Hematopoietic multipotent progenitor cell treated with erythropoietin and hydrocortisone succinate and interleukin-3 and kit ligand, for 6 days (in vitro differentiated cells): ENCODE results near the gene USP10.

ENCODE experiments used
- DNase-seq: peaks from one replicate; pipeline ENCODE4 v3.0.0-alpha.2; 2015

The USP10 gene

DNA sequence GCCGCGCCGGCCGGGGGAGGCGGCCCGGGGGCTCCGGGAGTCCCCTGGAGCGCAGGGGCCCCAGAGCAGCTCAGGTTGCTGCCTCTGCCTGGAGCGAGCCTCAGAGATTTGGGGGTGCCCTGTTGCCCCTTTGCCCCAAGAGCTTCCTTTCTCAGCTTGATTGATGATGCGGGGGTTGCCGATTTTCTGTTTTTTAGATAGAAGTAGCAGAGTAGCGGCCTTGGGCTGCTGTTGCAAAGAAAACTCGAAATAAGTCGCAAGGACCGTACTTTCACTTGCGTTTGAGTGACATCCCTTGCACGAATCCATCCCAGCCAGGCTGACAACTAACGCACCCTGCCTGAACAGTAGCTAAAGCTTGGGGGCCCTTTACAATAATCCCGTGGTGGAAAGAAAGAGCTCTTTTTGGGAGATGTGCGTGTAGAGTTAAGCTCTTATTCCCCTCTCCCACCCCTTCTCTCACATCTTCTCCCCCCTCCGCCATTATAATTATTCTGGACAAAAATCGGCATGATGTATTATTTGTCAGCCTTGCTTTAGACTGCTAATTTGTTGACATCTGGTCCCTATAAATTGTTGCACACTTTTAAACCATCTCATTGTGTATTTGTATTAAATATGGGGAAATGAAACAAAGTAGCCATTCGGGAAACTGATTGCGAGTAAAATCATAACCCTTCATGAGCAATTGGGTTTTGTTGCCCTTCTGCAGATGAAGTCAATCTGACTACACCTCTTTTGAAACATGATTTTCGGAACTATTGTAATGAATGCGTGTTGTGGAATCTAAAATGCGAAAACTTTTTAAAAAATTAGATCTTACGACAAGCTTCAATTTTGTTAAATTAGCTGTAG, 873 bp downstream of the USP10 start:
- DNase-seq: peak; percentile 48

DNA sequence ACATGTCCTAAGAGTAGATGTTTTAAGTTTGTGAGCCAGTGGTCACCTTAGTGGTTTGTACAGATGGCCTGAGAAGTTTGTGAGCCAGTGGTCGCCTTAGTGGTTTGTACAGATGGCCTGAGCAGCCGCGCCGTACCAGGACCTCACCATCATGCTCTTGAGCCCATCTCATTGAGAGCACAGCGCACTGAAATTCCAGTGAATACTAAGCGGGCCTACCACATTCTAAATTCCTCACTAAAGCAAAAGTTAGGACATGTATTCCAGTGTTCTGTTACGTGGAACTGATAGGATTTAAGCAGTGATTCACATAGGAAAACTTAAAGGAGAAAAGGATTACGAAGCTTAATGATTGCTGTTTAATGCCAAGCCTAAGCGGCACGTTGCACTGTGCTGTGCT, 3.9 kb downstream of the USP10 start:
- no peak for DNase-seq

DNA sequence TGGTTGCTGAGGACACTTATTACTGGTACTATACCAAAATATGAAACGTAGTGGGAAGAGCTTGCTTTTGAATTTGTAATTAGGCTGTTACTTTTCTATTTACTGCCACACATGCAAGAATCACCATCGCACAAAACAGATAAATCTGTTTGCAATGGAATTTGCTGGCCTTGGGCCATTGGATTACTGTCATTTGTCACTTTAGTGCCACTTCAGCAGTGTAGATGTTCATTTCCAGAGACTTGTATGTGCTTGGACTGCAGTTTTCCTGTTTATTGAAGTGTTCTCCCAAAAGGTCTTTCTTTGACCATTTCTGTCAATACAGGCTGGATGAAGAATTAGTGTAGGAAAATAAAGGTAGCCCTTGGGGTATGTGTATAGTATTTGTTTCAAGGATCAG, 4.5 kb downstream of the USP10 start:
- no peak for DNase-seq

DNA sequence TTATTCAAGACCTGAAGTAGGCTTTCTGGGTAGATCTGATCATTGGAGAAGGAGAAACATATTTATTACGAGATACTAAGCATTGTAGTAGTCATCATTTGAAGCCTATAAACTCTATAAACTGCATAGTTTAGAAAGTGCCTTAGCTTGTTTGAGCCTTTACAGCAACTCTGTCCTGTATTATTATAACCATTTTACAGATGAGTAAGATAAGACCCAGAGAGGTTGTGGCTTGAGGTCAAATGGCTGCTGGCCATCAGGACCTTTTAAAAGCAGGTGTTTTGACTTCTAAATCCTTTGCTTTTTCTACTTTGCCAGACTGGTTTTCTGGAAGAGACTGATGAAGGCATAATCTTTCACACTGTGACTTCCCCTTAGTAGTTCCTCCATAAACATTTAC, 7.1 kb downstream of the USP10 start:
- DNase-seq: no peak

- no peak for DNase-seq
Measured at GRCh38 chr16:84709609-84710008, 9.8 kb downstream of the USP10 start.

DNA sequence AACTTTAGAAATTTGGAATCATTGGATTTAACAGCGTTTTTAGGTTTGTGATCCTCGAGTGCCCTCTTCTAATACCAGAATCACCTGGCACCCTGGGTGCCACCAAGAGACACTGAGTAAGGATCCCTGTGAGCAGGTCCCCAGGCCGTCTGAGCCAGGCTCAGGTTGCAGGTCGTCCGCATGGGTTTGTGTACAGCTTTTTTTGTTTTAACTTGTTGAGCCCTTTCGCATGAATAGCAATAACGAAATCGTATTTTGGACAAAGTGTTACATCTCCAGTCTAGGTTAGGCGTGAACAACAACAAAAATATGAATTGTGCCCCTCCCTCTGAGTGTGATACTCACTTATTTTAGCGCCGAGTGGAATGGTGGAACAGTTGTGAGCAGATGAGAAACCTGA, 10.9 kb downstream of the USP10 start:
- no peak for DNase-seq

GRCh38 chr16:84712138-84712671, 12.4 kb downstream of the USP10 start:
- DNase-seq: no peak

- DNase-seq: peak; percentile 33
Measured at GRCh38 chr16:84712801-84713775, 13.3 kb downstream of the USP10 start.

GRCh38 chr16:84714028-84714427, 14.2 kb downstream of the USP10 start:
- peak; percentile 36 for DNase-seq

GRCh38 chr16:84715424-84715823, 15.6 kb downstream of the USP10 start:
- no peak for DNase-seq

DNA sequence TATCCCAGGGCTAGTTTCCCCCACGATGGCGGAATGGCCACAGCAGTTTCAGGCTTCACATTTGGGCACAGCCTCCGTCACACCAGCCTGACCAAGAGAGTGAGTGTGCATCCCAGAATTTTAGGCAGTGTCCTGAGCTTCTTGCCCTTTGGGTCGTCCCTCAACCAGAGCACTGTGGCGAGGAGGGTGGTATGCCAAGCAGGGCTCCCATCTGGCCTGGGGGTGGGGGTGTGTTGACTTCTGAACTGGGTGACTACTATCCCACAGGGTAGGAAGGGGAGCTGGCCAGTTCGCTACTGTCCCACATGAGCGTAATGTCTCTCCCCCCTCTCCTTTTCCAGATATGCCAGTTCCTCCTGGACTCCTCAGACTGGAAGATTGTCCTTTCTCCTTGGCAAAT, 16.1 kb downstream of the USP10 start:
- no peak for DNase-seq

DNA sequence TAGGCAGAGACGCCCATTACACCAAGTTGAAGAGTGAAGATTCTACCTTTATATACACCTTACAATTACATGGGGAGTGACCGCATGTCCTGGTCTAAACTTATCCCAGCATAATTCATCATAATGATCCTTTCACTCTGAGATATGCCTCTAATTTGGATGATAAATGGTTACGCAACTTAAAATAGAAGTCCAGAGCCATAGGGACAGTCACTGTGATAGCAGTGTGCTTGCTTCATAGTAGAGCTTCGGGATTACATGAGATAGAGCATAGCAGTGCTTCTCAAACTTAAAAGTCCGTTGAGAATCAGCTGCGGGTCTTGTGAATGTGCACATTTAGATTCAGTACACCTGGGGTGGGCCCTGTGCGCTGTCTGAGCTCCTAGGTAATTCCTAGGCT, 16.9 kb downstream of the USP10 start:
- no peak for DNase-seq

DNA sequence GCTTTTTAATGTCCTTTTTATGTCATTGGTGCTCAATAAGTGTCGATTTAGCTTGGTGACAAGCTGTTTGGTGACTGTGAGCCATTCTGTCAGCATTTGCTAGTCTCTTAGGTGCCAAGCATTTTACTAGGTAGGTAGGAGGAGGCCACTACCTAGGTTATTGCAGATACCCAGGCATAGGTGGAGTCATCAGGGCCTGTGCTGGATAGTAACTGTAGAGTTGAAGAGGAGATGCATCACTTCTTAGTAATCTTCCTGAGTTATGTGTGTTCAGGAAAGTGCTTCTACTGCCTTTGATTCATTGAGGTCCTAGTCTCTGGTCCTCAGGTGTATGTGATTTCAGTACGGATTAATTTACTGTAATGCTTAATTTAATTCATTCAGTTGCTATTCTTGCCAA, 17.7 kb downstream of the USP10 start:
- DNase-seq: no peak

DNA sequence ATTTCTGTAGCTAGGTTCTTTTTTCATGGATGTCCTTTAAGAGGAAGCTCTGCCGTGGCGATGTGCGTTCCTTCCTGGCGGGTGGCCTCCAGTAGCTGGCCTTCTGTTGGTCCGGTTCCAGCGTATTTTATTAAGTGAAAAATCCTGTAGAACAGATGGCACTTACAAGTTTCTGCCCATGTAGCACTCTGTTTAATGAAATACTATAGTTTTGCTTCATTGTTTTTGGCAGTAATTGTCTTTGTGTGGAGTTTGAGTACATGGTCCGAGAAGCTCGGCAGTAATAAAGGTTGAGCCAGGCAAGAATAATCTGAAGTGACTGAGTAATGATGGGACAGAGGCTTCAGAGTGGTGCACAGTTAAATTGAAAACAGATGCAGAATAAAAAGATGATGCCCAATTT, 20.4 kb downstream of the USP10 start:
- no peak for DNase-seq

DNA sequence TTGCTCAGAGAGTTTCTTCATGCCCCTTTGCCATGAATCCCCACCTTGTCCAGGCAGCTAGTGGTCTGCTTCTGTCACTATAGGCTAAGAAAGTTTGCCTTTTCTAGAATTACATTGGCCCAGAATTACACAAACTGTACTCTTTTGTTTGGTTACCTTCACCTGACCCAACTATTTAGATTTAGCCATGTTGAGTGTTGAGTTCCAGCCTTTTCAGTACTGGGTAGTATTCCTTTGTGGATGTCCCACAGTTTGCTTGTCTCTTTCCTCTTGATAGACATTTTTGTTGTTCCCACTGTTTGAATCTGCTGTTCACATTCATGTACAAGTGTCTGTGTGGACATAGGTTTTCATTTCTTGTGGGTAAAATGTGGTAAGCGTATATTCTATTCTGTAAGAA, 22.3 kb downstream of the USP10 start:
- no peak for DNase-seq

GRCh38 chr16:84723906-84724305, 24.1 kb downstream of the USP10 start:
- DNase-seq: no peak

GRCh38 chr16:84724606-84725309, 25.0 kb downstream of the USP10 start:
- peak; percentile 40 for DNase-seq

GRCh38 chr16:84725481-84726078, 25.8 kb downstream of the USP10 start:
- DNase-seq: no peak

- DNase-seq: peak; percentile 96
Measured at GRCh38 chr16:84726079-84726668, 26.4 kb downstream of the USP10 start.

DNA sequence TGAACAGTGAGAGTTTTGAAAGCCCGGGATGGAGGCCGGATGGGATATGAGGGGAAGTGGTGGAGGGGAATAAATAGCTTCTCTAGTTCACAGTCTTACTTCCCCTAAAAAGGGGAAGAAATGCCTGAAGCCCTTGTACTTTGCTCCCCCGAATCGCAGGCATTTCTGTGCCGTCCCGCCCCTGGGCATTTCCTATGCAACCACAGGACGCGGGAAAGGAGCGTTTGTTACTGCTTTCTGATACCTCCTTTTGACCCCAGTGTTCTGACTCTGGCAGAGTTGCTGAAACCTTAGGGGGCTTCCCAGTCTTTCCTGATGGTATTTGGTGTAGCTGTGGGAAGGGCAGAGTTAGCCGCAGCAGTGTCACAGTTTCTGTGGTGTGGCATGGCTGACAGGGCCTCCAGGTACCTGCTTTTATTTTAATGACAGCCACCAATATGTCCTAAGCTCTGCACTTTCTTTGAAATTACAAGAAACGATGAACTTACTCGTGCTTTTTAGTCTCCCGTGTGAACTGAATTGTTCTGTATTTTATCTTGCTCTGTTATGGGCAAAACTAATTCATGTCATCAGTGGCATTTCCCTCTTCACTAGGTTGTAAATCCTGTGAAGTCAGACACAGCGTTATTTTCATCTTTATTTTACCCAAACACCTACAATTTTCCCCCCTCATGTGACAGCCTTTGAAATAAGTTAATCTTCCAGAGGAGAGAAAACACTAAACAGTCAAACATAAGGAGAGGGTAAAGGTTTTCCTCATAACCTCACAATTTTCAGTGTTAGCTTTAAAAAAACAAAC, 27.1 kb downstream of the USP10 start:
- DNase-seq: peak; percentile 63

- no peak for DNase-seq
Measured at GRCh38 chr16:84728853-84729424, 29.1 kb downstream of the USP10 start.
